Stimulated activated CD4-positive, alpha-beta T cell treated with anti-CD3 and anti-CD28 coated beads, Interleukin-15, amount 100 ng/mL, for 1 hour (primary cell): ENCODE data around the gene EFNA1.
A peak's percentile ranks its signal among the peaks of the same experiment; 100 is the strongest.
"Not testable (repeated sequence)": the region's sequence is repeated elsewhere in the genome, so short reads cannot be mapped to it uniquely, and the experiment has no call there.

Experiments used
- DNase-seq, 2 donors: peaks; one replicate each; pipeline ENCODE4 v3.0.0-alpha.2; 2020; ENCODE audit warnings: low read depth in 1 of 2, low spot score in 1 of 2

EFNA1 gene

GRCh38 chr1:155141749-155142148, 14.1 kb downstream of the EFNA1 start:
- DNase-seq: no peak

GRCh38 chr1:155145491-155145890, 17.8 kb downstream of the EFNA1 start:
- DNase-seq: no peak

GRCh38 chr1:155155996-155156643, 28.4 kb downstream of the EFNA1 start:
- DNase-seq: not testable (repeated sequence)

GRCh38 chr1:155158991-155159390, 31.3 kb downstream of the EFNA1 start:
- no peak for DNase-seq

GRCh38 chr1:155160128-155160527, 32.5 kb downstream of the EFNA1 start:
- no peak for DNase-seq

DNA sequence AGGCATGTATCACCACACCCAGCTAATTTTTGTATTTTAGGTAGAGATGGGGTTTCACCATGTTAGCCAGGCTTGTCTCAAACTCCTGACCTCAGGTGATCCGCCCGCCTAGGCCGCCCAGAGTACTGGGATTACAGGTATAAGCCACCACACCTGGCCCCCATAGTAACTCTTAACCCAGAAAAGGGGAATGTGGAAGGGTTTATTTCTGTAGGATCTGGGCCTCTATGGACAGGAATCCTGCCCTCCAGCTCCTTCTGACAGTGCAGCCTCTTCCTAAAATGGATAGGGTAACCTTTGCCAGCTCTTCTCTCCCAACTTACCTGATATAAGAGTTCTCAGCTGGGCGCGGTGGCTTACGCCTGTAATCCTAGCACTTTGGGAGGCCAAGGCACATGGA, 35.0 kb downstream of the EFNA1 start:
- DNase-seq: not testable (repeated sequence)

DNA sequence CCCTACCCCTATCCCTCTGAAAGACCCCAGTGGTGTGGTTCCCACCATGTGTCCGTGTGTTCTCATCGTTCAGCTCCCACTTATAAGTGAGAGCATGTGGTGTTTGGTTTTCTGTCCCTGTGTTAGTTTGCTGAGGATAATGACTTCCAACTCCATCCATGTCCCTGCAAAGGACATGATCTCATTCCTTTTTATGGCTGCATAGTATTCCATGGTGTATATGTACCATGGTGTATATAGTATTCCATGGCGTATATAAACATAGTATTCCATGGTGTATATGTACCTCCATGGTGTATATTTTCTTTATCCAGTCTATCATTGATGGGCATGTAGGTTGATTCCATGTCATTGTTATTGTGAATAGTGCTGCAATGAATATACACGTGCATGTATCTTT, 36.1 kb downstream of the EFNA1 start:
- DNase-seq: not testable (repeated sequence)

- DNase-seq: not testable (repeated sequence)
Measured at GRCh38 chr1:155164625-155165024, 36.9 kb downstream of the EFNA1 start.

DNA sequence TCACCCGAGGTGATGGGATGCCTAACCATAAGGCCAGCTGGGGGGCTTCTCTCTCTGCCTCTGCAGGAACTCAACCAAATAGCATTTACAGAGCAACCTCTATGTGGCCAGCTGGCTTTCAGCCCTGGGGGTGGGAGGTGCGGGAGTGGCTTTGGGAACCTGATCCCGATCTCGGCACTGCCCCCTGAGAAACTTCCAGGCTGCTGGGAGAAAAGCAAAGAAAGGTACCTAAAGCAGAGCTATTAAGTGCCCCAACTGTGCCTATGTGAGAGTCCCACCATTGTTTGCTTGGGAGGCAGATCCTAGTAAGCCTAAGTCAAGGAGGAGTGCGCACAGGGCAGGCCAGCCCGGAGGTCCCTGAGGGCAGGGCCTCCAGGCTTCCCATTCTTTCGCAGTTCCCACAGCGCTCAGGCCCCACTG, 38.4 kb downstream of the EFNA1 start:
- DNase-seq: no peak

DNA sequence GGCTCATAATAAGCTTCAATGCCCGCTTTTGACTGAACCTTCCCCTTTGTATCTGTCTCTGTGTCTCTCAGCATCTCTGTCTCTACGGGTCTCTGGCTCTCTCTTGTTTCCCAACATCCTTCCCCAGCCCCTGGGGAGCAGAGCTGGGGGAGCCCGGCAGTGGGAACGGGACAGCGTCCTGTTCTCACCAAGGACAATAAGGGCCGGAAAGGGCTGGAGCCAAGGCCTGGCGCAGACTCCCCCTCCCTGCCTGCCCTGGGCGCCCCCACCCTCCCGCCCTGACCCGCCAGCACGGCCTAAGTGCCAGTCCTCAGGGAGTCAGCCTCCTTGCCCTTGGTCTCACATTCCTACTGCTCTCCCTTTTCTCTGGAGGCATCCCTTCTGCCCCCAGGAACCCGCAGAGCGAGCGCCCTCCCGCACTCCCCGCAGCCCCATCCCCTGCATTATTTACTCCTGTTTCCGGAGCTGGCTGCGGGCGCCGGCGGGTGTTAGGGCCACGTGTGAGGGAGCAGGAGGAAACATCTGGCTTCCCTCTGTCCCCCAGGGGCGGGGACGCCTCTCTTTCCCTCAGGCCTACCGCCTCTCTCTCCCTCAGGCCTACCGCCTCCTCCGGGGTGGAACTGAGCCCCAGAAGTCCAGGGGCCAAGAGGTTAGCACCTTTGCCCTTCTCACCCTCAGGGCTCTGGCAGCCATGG, 38.9 kb downstream of the EFNA1 start:
- DNase-seq: no peak

GRCh38 chr1:155167166-155168104, 39.8 kb downstream of the EFNA1 start:
- peak; percentile 74 for DNase-seq

DNA sequence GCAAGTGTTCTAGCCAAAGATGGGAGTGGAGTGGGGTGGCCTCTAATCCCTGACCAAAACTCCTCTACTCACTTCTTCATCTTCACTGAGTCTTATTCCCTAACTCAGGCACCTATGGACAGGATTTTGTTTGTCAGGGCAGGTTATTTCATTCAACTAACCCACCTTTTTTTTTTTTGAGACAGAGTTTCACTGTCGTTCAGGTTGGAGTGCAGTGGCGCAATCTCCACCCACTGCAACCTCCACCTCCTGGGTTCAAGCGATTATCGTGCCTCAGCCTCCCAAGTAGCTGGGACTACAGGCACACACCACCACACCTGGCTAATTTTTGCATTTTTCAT, 40.4 kb downstream of the EFNA1 start:
- not testable (repeated sequence) for DNase-seq

GRCh38 chr1:155168456-155169210, 41.0 kb downstream of the EFNA1 start:
- no peak for DNase-seq

GRCh38 chr1:155169541-155169940, 41.9 kb downstream of the EFNA1 start:
- DNase-seq: no peak

- DNase-seq: no peak
Measured at GRCh38 chr1:155170101-155170785, 42.6 kb downstream of the EFNA1 start.

DNA sequence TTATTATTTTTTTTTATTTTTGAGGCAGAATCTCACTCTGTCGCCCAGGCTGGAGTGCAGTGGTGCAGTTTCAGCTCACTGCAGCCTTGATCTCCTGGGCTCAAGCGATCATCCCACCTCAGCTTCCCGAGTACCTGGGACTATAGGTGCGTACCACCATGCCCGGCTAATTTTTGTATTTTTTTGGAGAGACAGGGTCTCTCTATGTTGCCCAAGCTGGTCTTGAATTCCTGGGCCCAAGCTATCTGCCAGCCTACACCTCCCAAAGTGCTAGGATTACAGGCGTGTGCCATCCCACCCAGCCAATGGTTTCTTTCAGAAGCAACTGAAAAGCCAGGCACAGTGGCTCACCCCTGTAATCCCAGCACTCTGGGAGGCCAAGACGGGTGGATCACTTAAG, 43.1 kb downstream of the EFNA1 start:
- DNase-seq: no peak

DNA sequence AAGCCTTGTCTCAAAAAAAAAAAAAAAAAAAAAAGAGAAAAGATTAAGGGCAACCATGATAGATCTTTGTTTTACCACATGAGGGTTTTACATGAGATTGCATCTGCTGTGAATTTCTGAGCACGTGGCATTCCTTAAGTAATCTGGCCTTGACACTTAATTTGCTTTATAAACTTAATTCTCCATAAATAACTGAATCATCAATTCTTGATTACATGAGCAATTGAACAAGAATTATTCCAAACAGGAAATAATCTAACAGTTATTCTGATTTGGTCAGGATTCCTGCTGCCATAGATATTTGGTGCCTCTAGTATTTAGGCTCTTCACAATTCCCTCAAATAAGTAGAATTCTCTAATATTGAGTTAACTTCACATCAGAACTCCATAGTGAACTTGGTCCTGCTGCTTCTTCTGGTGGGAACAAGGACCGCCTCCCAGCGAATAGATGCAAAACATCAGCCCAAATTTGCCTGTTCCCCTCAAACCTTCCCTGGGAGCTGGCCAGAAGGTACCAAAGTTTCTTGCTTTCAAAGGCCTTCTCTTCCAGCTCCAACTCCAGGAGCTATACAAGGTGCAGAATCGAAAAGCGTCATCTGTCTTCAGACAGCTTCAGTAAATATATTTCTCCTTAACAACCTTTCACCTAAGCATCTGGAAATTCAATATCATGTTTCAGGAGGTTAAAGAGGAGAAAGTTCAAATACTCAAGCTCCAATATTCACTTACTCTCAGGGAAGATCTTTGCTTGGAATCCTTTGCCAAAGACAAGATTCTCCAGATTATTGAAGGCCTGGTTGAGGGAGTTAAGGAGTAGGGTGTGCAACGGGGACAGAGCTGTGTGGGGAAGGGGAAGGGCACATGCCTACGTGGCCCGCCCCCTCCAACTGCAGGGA, 44.4 kb downstream of the EFNA1 start:
- DNase-seq: no peak

GRCh38 chr1:155172732-155173477, 45.2 kb downstream of the EFNA1 start, which contains the start of gene KRTCAP2:
Gene KRTCAP2, minus strand, starts transcription at chr1:155173304. Its CDS starts 80 bp downstream, at chr1:155173224.
- peak; percentile 89 for DNase-seq
